ENCODE data around the gene IFNGR2. TPM values are rescaled to one million over a fixed set of nuclear protein-coding genes. Genes with fewer than 3 reads are reported as not detected.
"Not testable (repeated sequence)": the region's sequence is repeated elsewhere in the genome, so short reads cannot be mapped to it uniquely, and the experiment has no call there.

The IFNGR2 gene
- total RNA-seq, 1 experiment from 2014 or later, result 121 TPM

DNA sequence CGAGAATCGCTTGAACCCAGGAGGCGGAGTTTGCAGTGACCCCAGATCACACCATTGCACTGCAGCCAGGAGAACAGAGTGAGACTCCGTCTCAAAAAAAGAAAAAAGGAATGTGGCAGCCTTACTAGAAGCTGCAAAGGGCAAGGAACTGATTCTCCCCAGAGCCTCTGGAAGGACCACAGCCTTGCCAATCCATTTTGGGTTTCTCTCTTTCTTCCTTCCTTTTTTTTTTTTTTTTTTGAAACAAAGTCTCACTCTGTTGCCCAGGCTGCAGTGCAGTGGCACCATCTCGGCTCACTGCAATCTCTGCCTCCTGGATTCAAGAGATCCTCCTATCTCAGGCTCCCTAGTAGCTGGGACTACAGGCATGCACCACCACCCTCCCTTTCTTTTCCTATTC lies 9.9 kb upstream of the IFNGR2 start:
- in situ Hi-C loops (cut with HindIII; ENCODE audit: low pct_unique_long_range_greater_than_20kb, low sequenced_read_pairs), result no loop called here
- no peak for DNase-seq (ENCODE audit: low read depth, low spot score)

DNA sequence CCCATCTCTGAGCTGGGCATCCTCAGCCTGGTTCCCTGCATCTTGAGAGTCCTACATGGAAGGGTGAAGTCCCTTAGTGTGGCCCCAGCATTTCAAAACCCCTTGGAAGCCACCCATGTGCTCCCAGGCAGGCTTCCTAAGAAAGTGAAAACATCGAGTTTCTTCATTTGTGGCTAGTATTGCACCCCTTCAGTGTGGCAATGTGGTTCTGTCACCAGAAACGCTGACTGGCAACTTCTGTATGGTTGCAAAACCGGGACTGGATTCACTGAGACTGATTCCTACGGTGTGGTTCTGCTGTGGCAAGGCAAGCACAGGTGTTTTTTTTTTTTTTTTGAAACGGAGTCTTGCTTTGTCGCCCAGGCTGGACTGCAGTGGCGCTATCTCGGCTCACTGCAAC lies 9.0 kb upstream of the IFNGR2 start:
- no peak for DNase-seq (ENCODE audit: low read depth, low spot score)
- in situ Hi-C loops (cut with HindIII; ENCODE audit: low pct_unique_long_range_greater_than_20kb, low sequenced_read_pairs), result no loop called here

GRCh38 chr21:33395891-33396331 lies 7.3 kb upstream of the IFNGR2 start:
- DNase-seq (ENCODE audit: low read depth, low spot score), result no peak
- in situ Hi-C loops (cut with HindIII; ENCODE audit: low pct_unique_long_range_greater_than_20kb, low sequenced_read_pairs), result no loop called here

DNA sequence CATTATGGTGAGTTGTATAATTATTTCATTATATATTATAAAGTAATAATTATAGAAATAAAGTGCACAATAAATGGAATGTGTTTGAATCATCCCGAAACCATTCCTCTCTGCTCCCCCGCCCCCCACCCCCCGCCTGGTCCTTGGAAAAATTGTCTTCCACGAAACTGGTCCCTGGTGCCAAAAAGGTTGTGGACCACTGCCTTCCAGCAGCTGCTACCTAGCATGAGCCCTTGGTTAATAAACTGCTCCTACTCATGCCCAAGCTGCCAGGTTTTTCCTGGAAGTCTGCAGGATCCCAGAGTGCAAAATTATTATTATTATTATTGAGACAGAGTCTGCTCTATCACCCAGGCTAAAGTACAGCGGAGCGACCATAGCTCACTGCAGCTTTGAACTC lies 6.8 kb upstream of the IFNGR2 start:
- DNase-seq (ENCODE audit: low read depth, low spot score), result no peak
- in situ Hi-C loops (cut with HindIII; ENCODE audit: low pct_unique_long_range_greater_than_20kb, low sequenced_read_pairs), result no loop called here

DNA sequence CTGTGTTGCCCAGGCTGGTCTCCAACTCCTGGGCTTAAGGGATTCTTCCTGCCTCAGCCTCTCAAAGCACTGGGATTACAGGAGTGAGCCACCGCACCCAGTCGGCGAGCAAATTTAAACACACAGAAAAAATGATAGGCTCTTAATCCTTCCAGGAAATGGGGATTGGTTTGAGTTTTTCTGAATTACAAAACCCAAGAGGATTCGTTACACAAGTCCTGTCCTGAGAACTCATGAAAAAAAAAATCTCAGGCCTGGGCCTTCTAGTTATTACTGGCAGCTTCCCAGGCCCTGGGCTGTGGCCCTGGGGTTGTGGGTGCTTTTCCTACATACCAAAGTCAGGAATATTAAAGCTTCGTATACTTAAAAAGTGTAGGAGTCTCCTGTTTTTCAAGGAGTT lies 6.3 kb upstream of the IFNGR2 start:
- DNase-seq (ENCODE audit: low read depth, low spot score), result no peak
- in situ Hi-C loops (cut with HindIII; ENCODE audit: low pct_unique_long_range_greater_than_20kb, low sequenced_read_pairs), result no loop called here

DNA sequence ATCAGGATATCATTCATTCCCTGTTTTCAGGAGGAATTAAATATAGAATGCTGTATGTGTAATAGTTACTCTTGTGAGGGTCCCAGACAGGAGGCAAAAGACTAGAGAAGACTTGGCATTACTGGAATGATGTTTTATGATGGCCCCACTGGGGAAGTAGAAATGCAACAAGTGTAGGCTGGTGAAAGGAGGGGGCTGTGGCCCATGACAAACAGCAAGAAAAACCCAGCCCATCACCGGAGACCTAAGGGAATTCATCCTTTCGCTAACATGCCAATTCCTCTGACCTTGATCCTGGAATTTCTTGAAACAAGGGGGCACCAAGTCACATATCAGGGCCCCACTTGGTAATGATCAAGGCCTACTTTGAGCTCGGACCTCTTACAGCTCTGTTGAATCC lies 5.5 kb upstream of the IFNGR2 start:
- no peak for DNase-seq (ENCODE audit: low read depth, low spot score)
- in situ Hi-C loops (cut with HindIII; ENCODE audit: low pct_unique_long_range_greater_than_20kb, low sequenced_read_pairs), result no loop called here

- in situ Hi-C loops (cut with HindIII; ENCODE audit: low pct_unique_long_range_greater_than_20kb, low sequenced_read_pairs), result no loop called here
These were observed 4.9 kb upstream of the IFNGR2 start for GRCh38 chr21:33398361-33398760.

DNA sequence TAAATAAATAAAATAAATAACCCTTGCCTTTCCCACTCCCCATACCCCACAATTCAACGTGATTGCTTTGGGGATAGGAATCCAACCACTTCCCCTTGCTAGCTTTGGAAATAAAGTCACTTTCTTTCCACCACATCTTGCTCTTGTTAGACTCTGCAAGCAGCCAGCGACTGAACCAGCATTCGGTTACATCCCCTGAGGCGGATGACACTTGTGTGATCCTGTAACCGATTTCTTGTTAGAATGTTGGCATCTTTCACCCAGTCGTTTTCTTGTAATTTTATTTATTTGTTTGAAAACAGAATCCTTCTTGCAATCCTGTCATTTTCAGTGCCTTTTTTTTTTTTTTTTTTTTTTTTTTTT lies 1.6 kb upstream of the IFNGR2 start:
- in situ Hi-C loops (cut with HindIII; ENCODE audit: low pct_unique_long_range_greater_than_20kb, low sequenced_read_pairs), result no loop called here

More at GRCh38 chr21:33398361-33398760, 4.9 kb upstream of the IFNGR2 start:
- DNase-seq (ENCODE audit: low read depth, low spot score), result no peak

DNA sequence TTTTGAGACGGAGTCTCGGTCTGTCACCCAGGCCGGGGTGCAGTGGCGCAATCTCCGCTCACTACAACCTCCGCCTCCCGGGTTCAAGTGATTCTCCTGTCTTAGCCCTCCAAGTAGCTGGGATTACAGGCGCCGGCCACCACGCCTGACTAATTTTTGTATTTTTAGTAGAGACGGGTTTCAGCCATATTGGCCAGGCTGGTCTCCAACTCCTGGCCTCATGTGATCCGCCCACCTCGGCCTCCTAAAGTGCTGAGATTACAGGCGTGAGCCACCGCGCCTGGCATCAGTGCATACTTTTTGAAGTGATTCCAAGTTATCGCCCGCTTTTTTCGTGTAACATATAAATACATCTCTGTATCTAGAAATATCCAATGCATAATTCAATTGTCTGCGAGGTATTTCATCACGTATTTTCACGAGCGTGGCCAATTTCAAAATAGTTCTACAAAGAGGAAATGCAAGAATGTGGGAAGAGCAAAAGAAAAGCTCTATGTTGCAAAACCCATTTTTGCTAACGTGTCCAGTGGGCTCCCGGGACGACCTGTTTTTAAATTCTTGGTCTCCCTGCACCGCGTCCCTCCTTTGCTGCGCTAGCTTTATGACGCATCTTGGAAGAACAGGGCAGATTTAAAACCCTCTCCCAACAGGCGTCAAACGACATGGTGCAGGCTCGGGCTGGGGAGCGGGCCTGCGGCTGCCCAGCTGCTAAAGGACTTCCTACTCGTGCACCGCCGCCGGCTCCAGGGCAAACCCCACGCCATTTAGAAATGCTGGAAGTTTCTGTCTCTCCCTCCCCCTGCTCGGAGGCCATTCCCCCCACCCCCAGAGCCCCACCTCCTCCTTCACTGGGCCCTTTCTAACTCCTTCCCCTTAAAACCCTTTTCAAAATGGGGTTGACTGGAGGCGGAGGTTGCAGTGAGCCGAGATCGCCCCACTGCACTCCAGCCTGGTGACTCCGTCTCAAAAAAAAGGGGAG lies 923 bp upstream of the IFNGR2 start:
- DNase-seq (ENCODE audit: low read depth, low spot score), result peak; percentile 42
- in situ Hi-C loops (cut with HindIII; ENCODE audit: low pct_unique_long_range_greater_than_20kb, low sequenced_read_pairs), result no loop called here

More for the DNA sequence above, 1.6 kb upstream of the IFNGR2 start:
- no peak for DNase-seq (ENCODE audit: low read depth, low spot score)

- in situ Hi-C loops (cut with HindIII; ENCODE audit: low pct_unique_long_range_greater_than_20kb, low sequenced_read_pairs), result no loop called here
- peak; percentile 23 for DNase-seq (ENCODE audit: low read depth, low spot score)
These were observed 773 bp downstream of the IFNGR2 start for GRCh38 chr21:33403786-33404585.

GRCh38 chr21:33406493-33406892 lies 3.3 kb downstream of the IFNGR2 start:
- in situ Hi-C loops (cut with HindIII; ENCODE audit: low pct_unique_long_range_greater_than_20kb, low sequenced_read_pairs), result no loop called here
- DNase-seq (ENCODE audit: low read depth, low spot score), result no peak

- no peak for DNase-seq (ENCODE audit: low read depth, low spot score)
- in situ Hi-C loops (cut with HindIII; ENCODE audit: low pct_unique_long_range_greater_than_20kb, low sequenced_read_pairs), result no loop called here
These were observed 8.8 kb downstream of the IFNGR2 start for GRCh38 chr21:33411949-33412430.

- in situ Hi-C loops (cut with HindIII; ENCODE audit: low pct_unique_long_range_greater_than_20kb, low sequenced_read_pairs); DNase-seq (ENCODE audit: low read depth, low spot score): not testable (repeated sequence)
These were observed 9.2 kb downstream of the IFNGR2 start for GRCh38 chr21:33412439-33412831.

DNA sequence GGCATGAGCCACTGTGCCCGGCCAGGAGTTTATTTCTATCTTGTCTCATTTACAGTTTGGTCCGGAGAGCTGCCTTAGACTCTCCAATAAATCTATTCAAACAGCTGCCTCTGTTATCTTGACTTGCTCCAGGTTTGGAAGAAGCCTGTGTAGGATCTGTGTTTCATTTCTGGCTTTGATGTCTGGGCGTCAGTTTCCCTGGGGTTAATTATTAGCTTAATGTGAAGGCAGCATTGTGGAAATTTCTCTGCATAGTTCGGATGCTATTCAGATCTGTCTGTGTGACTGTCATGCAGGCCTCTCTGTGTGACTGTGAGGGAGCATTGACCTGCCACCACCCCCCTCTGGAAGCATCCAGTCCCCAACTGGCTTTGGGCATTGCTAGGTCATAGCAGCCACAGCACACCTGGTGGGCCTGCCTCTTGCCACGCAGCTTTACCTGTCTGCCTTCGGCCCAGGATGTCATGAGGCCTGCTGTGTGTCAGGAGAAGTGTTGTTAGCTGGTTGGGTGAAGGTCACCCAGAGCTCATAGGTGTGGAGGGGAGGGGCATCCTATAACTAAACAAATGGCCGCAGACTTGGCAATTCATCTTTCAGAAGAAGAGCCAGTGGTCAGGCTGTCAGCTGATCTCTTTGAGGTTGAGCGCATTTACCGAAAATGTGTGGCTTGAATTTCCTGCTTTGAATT lies 9.8 kb downstream of the IFNGR2 start:
- in situ Hi-C loops (cut with HindIII; ENCODE audit: low pct_unique_long_range_greater_than_20kb, low sequenced_read_pairs), result no loop called here
- DNase-seq (ENCODE audit: low read depth, low spot score), result peak; percentile 65

DNA sequence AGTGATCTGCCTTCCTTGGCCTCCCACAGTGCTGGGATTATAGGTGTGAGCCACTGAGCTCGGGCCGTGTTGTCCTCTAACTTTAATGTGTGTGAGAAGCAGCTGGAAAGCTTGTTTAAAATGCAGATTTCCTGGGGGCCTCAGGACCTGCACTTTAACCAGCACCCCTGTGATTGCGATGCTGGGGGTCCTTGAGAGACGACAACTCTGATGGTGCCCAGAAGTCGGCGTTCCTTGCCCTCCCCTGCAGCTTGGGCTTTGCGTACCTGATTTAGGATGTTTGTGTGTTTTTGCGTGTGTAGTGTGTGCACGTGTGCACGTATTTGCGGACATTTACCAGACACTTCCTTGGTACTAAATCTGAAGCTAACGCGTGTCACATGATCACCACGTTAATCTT lies 10.9 kb downstream of the IFNGR2 start:
- no peak for DNase-seq (ENCODE audit: low read depth, low spot score)
- in situ Hi-C loops (cut with HindIII; ENCODE audit: low pct_unique_long_range_greater_than_20kb, low sequenced_read_pairs), result no loop called here

- in situ Hi-C loops (cut with HindIII; ENCODE audit: low pct_unique_long_range_greater_than_20kb, low sequenced_read_pairs), result no loop called here
These were observed 11.7 kb downstream of the IFNGR2 start for GRCh38 chr21:33414926-33415325.

DNA sequence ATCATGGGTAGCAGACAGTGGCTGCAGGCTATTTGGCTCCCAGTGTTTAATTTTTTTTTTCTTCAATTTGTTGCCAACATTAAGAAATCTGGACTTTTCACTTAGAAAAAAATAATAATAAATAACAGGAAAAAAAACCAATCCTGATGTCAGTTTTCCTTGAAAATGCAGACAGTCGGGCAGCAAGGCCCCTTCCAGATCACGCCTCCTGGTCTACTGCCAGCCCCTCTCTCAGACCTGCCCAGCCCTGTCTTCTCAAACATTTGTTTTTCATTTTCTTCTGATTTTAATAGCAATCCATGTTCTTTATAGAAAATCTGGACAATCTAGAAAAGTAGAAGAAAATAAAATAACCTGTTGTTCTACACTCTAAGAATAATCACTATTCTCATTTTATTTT lies 15.5 kb downstream of the IFNGR2 start:
- in situ Hi-C loops (cut with HindIII; ENCODE audit: low pct_unique_long_range_greater_than_20kb, low sequenced_read_pairs), result no loop called here
- no peak for DNase-seq (ENCODE audit: low read depth, low spot score)

More at GRCh38 chr21:33414926-33415325, 11.7 kb downstream of the IFNGR2 start:
- peak; percentile 54 for DNase-seq (ENCODE audit: low read depth, low spot score)
